Measurements from ENCODE around the gene MAML3. TPM values are rescaled to one million over a fixed set of nuclear protein-coding genes. Genes with fewer than 3 reads are reported as not detected.

Gene MAML3
- total RNA-seq, 2 donors from 2014 or later = 9.3 to 10.1 TPM

DNA sequence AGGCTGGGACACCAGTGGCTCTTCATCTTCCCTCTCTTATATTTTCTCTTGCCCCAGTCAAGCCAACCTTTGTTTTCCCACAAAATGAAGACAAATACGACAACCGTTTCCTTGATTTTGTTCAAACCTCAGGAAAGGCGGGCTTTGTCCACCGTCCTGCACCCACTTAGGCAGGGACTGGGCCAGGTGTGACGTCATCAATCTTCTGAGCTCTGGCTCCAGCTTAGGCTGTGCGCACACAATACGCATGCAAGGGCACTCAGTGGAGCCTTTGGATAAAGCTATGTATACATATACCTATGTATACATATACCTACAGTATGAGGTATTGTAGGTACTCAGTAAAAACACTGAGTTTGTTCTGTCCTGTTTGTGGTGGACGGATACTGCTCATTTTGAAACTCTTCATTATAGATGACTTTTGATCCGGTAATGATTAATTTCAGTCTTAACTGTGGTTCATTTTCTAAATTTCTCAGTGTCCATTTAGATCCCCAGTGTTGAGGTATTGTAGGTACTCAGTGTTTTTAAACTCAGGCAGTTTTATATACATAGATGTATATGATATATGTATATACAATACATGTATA, 293.5 kb downstream of the MAML3 start:
- Histone ChIP-seq H3K4me3 (no peak overlapping the region), H3K9me3 (no peaks in the 10 kb centered on the region), H3K27me3 (no peaks in the 10 kb centered on the region), H3K27ac (no peak overlapping the region), H3K9ac (ENCODE audit: low read depth in 2 of 2, low read length in 2 of 2) (no peak overlapping the region), H3K36me3 (no peaks in the 10 kb centered on the region), H3K4me1 (no peaks in the 10 kb centered on the region)
- TF ChIP-seq, protein P1, sequence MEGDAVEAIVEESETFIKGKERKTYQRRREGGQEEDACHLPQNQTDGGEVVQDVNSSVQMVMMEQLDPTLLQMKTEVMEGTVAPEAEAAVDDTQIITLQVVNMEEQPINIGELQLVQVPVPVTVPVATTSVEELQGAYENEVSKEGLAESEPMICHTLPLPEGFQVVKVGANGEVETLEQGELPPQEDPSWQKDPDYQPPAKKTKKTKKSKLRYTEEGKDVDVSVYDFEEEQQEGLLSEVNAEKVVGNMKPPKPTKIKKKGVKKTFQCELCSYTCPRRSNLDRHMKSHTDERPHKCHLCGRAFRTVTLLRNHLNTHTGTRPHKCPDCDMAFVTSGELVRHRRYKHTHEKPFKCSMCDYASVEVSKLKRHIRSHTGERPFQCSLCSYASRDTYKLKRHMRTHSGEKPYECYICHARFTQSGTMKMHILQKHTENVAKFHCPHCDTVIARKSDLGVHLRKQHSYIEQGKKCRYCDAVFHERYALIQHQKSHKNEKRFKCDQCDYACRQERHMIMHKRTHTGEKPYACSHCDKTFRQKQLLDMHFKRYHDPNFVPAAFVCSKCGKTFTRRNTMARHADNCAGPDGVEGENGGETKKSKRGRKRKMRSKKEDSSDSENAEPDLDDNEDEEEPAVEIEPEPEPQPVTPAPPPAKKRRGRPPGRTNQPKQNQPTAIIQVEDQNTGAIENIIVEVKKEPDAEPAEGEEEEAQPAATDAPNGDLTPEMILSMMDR (IDR thresholded peaks at IDR 0.05) = no peak
- intact Hi-C loops (cut with DNase I) = no loop called here
- no peak for DNase-seq

DNA sequence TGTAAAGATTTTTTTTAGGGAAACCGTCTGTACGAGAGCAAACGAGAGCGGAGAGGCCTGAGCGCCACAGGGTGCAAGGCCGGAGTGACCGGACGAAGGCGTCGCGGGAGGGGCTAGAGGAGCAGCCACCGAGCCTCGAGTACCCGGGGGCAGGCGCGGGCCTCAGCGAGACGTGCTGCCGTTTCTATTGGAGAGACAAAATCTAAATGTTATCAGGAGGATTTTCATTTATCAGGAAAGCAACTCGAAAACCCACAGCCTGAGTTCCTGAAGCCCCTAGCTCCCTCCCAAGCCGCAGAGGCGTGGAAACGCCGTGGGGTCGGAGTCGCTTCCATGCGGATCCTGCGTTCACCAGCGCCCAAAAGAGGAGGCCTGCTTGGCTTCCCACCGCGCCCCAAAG, 294.1 kb downstream of the MAML3 start:
- Histone ChIP-seq H3K9me3 (no peaks in the 10 kb centered on the region), H3K36me3 (no peaks in the 10 kb centered on the region), H3K27me3 (no peaks in the 10 kb centered on the region), H3K27ac (no peak overlapping the region), H3K4me1 (no peaks in the 10 kb centered on the region), H3K4me3 (no peak overlapping the region), H3K9ac (ENCODE audit: low read depth in 2 of 2, low read length in 2 of 2) (no peak overlapping the region)
- intact Hi-C loops (cut with DNase I) = no loop called here
- no peak for DNase-seq
- TF ChIP-seq, protein P1 (IDR thresholded peaks at IDR 0.05) = no peak

DNA sequence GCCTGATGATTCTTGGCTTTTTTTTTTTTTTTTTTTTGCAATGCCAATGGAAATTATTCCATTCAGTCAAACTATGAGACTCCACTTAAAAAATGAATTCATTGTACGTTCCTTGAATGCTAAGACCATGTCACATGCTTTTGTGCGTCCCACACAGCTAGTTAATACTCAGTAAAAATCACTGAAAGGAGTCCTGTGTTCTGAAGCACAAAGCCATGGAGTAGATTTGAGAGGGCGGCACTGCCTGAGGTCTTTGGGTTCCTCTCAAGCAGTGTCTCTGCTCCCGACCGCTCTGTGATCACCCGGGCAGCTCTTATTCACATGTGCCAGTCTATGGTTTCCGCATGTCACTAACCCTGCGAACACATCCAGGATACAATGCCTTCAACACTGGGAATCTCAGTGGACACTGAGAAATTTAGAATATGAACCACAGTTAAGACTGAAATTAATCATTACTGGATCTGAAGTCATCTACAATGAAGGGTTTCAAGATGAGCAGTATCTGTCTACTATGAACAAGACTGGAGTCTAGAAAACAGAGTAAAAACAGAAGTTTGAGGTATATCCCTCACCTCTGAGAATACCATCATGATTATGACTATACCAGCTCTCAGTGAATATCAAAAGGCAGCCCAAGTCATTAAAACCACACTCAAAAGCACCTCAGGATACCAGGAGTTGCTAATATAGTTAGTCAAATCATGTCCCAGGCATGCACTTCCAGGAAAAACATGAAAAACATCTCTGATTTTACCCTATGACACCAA, 295.4 kb downstream of the MAML3 start:
- H3K27ac ChIP-seq = no peak overlapping the region
- no peak for DNase-seq
- no peaks in the 10 kb centered on the region for H3K4me1 ChIP-seq
- no peaks in the 10 kb centered on the region for H3K27me3 ChIP-seq
- no peaks in the 10 kb centered on the region for H3K9me3 ChIP-seq
- H3K9ac ChIP-seq (ENCODE audit: low read depth in 2 of 2, low read length in 2 of 2) = no peak overlapping the region
- intact Hi-C loops (cut with DNase I) = no loop called here
- H3K4me3 ChIP-seq = no peak overlapping the region
- H3K36me3 ChIP-seq = no peaks in the 10 kb centered on the region
- TF ChIP-seq, protein P1 (IDR thresholded peaks at IDR 0.05) = no peak

DNA sequence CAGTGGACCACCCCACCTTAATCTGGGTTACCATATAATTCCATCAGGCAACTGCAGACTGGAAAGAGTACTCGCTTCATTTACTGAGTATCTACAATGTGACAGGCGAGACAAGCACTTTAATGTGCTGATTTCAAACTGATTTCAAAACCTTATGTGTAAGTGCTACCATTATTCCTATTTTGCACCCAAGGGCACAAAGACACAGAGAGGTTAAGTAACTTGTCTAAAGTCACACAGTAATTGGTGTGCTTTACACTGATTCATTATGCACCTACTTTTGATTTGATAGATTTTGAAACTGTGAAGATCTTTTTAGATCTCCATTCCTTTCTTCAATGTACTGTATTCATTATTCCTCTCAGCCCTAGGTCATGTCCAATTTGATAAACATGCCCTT, 296.0 kb downstream of the MAML3 start:
- H3K36me3 ChIP-seq = no peaks in the 10 kb centered on the region
- intact Hi-C loops (cut with DNase I) = no loop called here
- no peaks in the 10 kb centered on the region for H3K27me3 ChIP-seq
- TF ChIP-seq, protein P1 (IDR thresholded peaks at IDR 0.05) = no peak
- no peak for DNase-seq
- no peak overlapping the region for H3K27ac ChIP-seq
- no peaks in the 10 kb centered on the region for H3K9me3 ChIP-seq
- no peak overlapping the region for H3K4me3 ChIP-seq
- H3K4me1 ChIP-seq = no peaks in the 10 kb centered on the region
- no peak overlapping the region for H3K9ac ChIP-seq (ENCODE audit: low read depth in 2 of 2, low read length in 2 of 2)

DNA sequence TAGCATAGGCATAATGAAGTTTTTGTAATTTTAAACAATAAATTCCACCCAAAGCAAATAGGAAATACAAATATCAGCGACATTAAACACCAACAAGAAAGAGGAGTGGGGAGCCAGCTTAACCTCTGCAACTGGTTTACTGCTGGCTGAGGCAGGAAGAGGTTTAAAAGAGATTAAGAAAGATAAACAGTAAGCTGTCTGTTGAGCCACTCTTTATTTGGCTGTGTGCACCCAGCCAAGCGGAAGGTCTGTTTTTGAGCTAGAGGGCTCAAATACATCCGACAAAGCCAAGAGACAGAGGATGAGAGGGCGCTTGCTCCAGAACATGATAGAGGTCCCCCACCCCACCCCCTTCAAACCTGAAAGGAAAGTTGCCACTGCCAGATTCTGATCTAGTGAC, 297.0 kb downstream of the MAML3 start:
- no peak for DNase-seq

More for the DNA sequence above, 297.0 kb downstream of the MAML3 start:
- TF ChIP-seq, protein P1 (IDR thresholded peaks at IDR 0.05) = no peak
- Histone ChIP-seq H3K4me1 (no peaks in the 10 kb centered on the region), H3K27ac (no peak overlapping the region), H3K27me3 (no peaks in the 10 kb centered on the region), H3K4me3 (no peak overlapping the region), H3K9ac (ENCODE audit: low read depth in 2 of 2, low read length in 2 of 2) (no peak overlapping the region), H3K9me3 (no peaks in the 10 kb centered on the region), H3K36me3 (no peaks in the 10 kb centered on the region)
- intact Hi-C loops (cut with DNase I) = no loop called here
